H9 (cell line): ENCODE measurements around the gene UQCRC1. TPM values are rescaled to one million over a fixed set of nuclear protein-coding genes. Genes with fewer than 3 reads are reported as not detected.

Experiments
- DNase-seq: peaks from one replicate; pipeline ENCODE4 v3.0.0-alpha.2; 2017
- H2AFZ ChIP-seq: one replicate; pipeline ENCODE4 v1.6.1; 2013; ENCODE audit warnings: mild to moderate bottlenecking, low read length, control low read depth, moderate library complexity
- H2AK5ac ChIP-seq: 2 replicates; pipeline ENCODE4 v1.6.1; 2013; ENCODE audit warnings: low read length, control low read depth, mixed read lengths; ENCODE audit not compliant: insufficient read length
- H2BK120ac ChIP-seq: one replicate; pipeline ENCODE4 v1.6.1; 2013; ENCODE audit warnings: low read depth, mild to moderate bottlenecking, low read length, control low read depth, inconsistent platforms; ENCODE audit not compliant: poor library complexity, severe bottlenecking
- H2BK12ac ChIP-seq: 2 replicates; pipeline ENCODE4 v1.6.1; 2013; ENCODE audit warnings: low read length, control low read depth, mixed read lengths, low read depth; ENCODE audit not compliant: insufficient read length
- H2BK15ac ChIP-seq: 2 replicates; pipeline ENCODE4 v1.6.1; 2013; ENCODE audit warnings: low read depth, low read length, control low read depth
- H2BK20ac ChIP-seq: one replicate; pipeline ENCODE4 v1.6.1; 2013; ENCODE audit warnings: low read depth, mild to moderate bottlenecking, low read length, control low read depth, inconsistent platforms; ENCODE audit not compliant: poor library complexity, severe bottlenecking
- H2BK5ac ChIP-seq: 2 replicates; pipeline ENCODE4 v1.6.1; 2013; ENCODE audit warnings: low read length, control low read depth, mixed read lengths; ENCODE audit not compliant: insufficient read length
- H3K14ac ChIP-seq: 2 replicates; pipeline ENCODE4 v1.6.1; 2013; ENCODE audit warnings: low read length, control low read depth; ENCODE audit not compliant: insufficient read depth
- H3K18ac ChIP-seq: 2 replicates; pipeline ENCODE4 v1.6.1; 2013; ENCODE audit warnings: low read depth, mild to moderate bottlenecking, mixed read lengths, low read length, control low read depth; ENCODE audit not compliant: insufficient read length
- H3K23ac ChIP-seq: 2 replicates; pipeline ENCODE4 v1.6.1; 2013; ENCODE audit warnings: low read length, control low read depth, mixed read lengths, low read depth; ENCODE audit not compliant: insufficient read length
- H3K23me2 ChIP-seq: 2 replicates; pipeline ENCODE4 v1.6.1; 2013; ENCODE audit warnings: low read depth, mild to moderate bottlenecking, mixed read lengths, low read length, control low read depth; ENCODE audit not compliant: insufficient read length, poor library complexity, severe bottlenecking
- H3K27ac ChIP-seq: 2 replicates; pipeline ENCODE4 v1.5.1; 2013; ENCODE audit warnings: low read length, control low read depth, mixed read lengths, low read depth; ENCODE audit not compliant: insufficient read length
- H3K27me3 ChIP-seq: 2 replicates; pipeline ENCODE4 v1.6.1; 2013; ENCODE audit warnings: low read length, control low read depth, inconsistent platforms; ENCODE audit not compliant: insufficient read depth
- H3K4ac ChIP-seq: 2 replicates; pipeline ENCODE4 v1.6.1; 2013; ENCODE audit warnings: low read depth, mild to moderate bottlenecking, control low read depth, inconsistent platforms, low read length, moderate library complexity
- H3K4me1 ChIP-seq: 2 replicates; pipeline ENCODE4 v1.6.1; 2013; ENCODE audit warnings: low read length, control low read depth, inconsistent platforms; ENCODE audit not compliant: insufficient read depth
- H3K4me2 ChIP-seq: 2 replicates; pipeline ENCODE4 v1.6.1; 2013; ENCODE audit warnings: low read length, control low read depth, mixed read lengths; ENCODE audit not compliant: insufficient read length, insufficient read depth
- H3K56ac ChIP-seq: 2 replicates; pipeline ENCODE4 v1.6.1; 2013; ENCODE audit warnings: low read depth, mild to moderate bottlenecking, mixed read lengths, low read length, control low read depth; ENCODE audit not compliant: insufficient read length
- H3K79me1 ChIP-seq: 2 replicates; pipeline ENCODE4 v1.6.1; 2013; ENCODE audit warnings: low read depth, mild to moderate bottlenecking, moderate library complexity, low read length, control low read depth, inconsistent platforms; ENCODE audit not compliant: insufficient read depth, poor library complexity, severe bottlenecking
- H3K79me2 ChIP-seq: 2 replicates; pipeline ENCODE4 v1.6.1; 2013; ENCODE audit warnings: low read length, control low read depth, inconsistent platforms; ENCODE audit not compliant: insufficient read depth
- H3K9ac ChIP-seq: 2 replicates; pipeline ENCODE4 v1.6.1; 2013; ENCODE audit warnings: low read length, control low read depth, mixed read lengths; ENCODE audit not compliant: insufficient read length; ENCODE audit errors: extremely low read depth
- H3K9me3 ChIP-seq: one replicate; pipeline ENCODE4 v1.6.1; 2013; ENCODE audit warnings: low read depth, low read length, inconsistent platforms; ENCODE audit not compliant: control insufficient read depth
- H3T11ph ChIP-seq: one replicate; pipeline ENCODE4 v1.6.1; 2013; ENCODE audit warnings: mild to moderate bottlenecking, low read length, control low read depth, inconsistent platforms
- H4K20me1 ChIP-seq: one replicate; pipeline ENCODE4 v1.6.1; 2013; ENCODE audit not compliant: control insufficient read depth, insufficient read length, insufficient read depth
- H4K5ac ChIP-seq: 2 replicates; pipeline ENCODE4 v1.6.1; 2013; ENCODE audit warnings: low read depth, mild to moderate bottlenecking, mixed read lengths, low read length, control low read depth; ENCODE audit not compliant: insufficient read length
- H4K8ac ChIP-seq: replicated peaks from 2 replicates; pipeline ENCODE4 v1.6.1; 2013; ENCODE audit warnings: low read length, control low read depth, mixed read lengths, low read depth; ENCODE audit not compliant: insufficient read length
- H4K91ac ChIP-seq: 2 replicates; pipeline ENCODE4 v1.6.1; 2013; ENCODE audit warnings: low read depth, mild to moderate bottlenecking, moderate library complexity, mixed read lengths, low read length, control low read depth; ENCODE audit not compliant: insufficient read length
- H3K27ac Mint-ChIP-seq, 3 experiments: 2 replicates in 2 of 3; 3 replicates in 1 of 3; pipeline ENCODE4 v1.8.0; 2020 to 2021; ENCODE audit warnings: mixed read lengths in 3 of 3, mild to moderate bottlenecking in 1 of 3, moderate library complexity in 1 of 3
- H3K27me3 Mint-ChIP-seq: 2 replicates; pipeline ENCODE4 v1.8.0; 2021; ENCODE audit warnings: low read depth, mild to moderate bottlenecking, moderate library complexity, mixed read lengths
- H3K36me3 Mint-ChIP-seq, 3 experiments: 2 replicates in 2 of 3; 3 replicates in 1 of 3; pipeline ENCODE4 v1.8.0; 2020 to 2021; ENCODE audit warnings: low read depth in 3 of 3, mixed read lengths in 3 of 3; ENCODE audit not compliant: insufficient read depth in 1 of 3
- H3K4me1 Mint-ChIP-seq, 2 experiments: 2 replicates each; pipeline ENCODE4 v1.8.0; 2020; ENCODE audit warnings: mixed read lengths in 2 of 2
- H3K4me3 Mint-ChIP-seq, 2 experiments: 2 replicates in 1 of 2; 3 replicates in 1 of 2; pipeline ENCODE4 v1.8.0; 2020 to 2021; ENCODE audit warnings: mild to moderate bottlenecking in 2 of 2, mixed read lengths in 2 of 2, moderate library complexity in 1 of 2
- H3K9me3 Mint-ChIP-seq, 2 experiments: 2 replicates in 1 of 2; 3 replicates in 1 of 2; pipeline ENCODE4 v1.8.0; 2020; ENCODE audit warnings: mild to moderate bottlenecking in 2 of 2, mixed read lengths in 2 of 2, moderate library complexity in 1 of 2
- CTCF ChIP-seq: fragments of 200-600 bp; sonication (generic); conservative IDR thresholded peaks from 3 replicates; pipeline ENCODE4 v1.8.0; 2021; ENCODE audit warnings: antibody characterized with exemption, mild to moderate bottlenecking
- WGBS: extraction: QIAGEN DNeasy Blood & Tissue Kit; methylation state at CpG from one replicate; pipeline ENCODE4 v1.1.7; 2013; ENCODE audit warnings: missing lambda C conversion rate, low lambda C conversion rate, mixed read lengths; ENCODE audit not compliant: insufficient read length; ENCODE audit errors: extremely low coverage; 5-methylcytosine and 5-hydroxymethylcytosine counted together
- total RNA-seq: library from RNA; stranded (reverse); gene quantifications from 2 replicates; pipeline ENCODE4 v1.2.1, GENCODE V29; 2021

Gene UQCRC1
- total RNA-seq, 1 experiment from 2014 or later = 285 TPM

GRCh38 chr3:48600711-48601621, 8.5 kb downstream of the UQCRC1 start:
- Mint-ChIP-seq H3K27ac (no peak overlapping the region), H3K27me3 (no peaks in the 10 kb centered on the region), H3K9me3 (no peaks in the 10 kb centered on the region), H3K36me3 (peaks cover 61 to 93% (median 69%) of the 10 kb centered on the region in 3 experiments), H3K4me3 (no peak overlapping the region), H3K4me1 (peaks cover 4 to 11% of the 10 kb centered on the region in 2 experiments)
- no peaks in the 10 kb centered on the region for H3K4me1 ChIP-seq
- no peak overlapping the region for H4K5ac ChIP-seq
- no peak overlapping the region for H2BK12ac ChIP-seq
- H3K23me2 ChIP-seq = no peaks in the 10 kb centered on the region
- no peak overlapping the region for H2AFZ ChIP-seq
- no peak overlapping the region for H4K8ac ChIP-seq
- no peak overlapping the region for H3K14ac ChIP-seq
- H3K27me3 ChIP-seq = no peaks in the 10 kb centered on the region
- H4K91ac ChIP-seq = no peak overlapping the region
- no peak overlapping the region for H2BK15ac ChIP-seq
- H2BK5ac ChIP-seq = no peak overlapping the region
- no peak overlapping the region for H3K4me2 ChIP-seq
- no peak for TF ChIP-seq CTCF
- H3T11ph ChIP-seq = no peak overlapping the region
- no peak overlapping the region for H3K27ac ChIP-seq
- no peak overlapping the region for H3K18ac ChIP-seq
- H2BK120ac ChIP-seq = no peak overlapping the region
- H4K20me1 ChIP-seq = no peaks in the 10 kb centered on the region
- no peaks in the 10 kb centered on the region for H3K9me3 ChIP-seq
- no peak overlapping the region for H2BK20ac ChIP-seq
- no peak overlapping the region for H3K4ac ChIP-seq
- no peaks in the 10 kb centered on the region for H3K79me2 ChIP-seq
- H3K23ac ChIP-seq = no peak overlapping the region
- no peaks in the 10 kb centered on the region for H3K79me1 ChIP-seq
- H3K56ac ChIP-seq = no peak overlapping the region
- H3K9ac ChIP-seq = no peak overlapping the region
- DNase-seq = no peak
- no CpG with 5 or more reads among the region's 19 CpGs for WGBS
- no peak overlapping the region for H2AK5ac ChIP-seq
